Measurements from ENCODE around the gene CHMP2A.
"Not testable (repeated sequence)": the region's sequence is repeated elsewhere in the genome, so short reads cannot be mapped to it uniquely, and the experiment has no call there.

CHMP2A gene

GRCh38 chr19:58511353-58512208 is 43.3 kb downstream of the CHMP2A start, which contains the start of gene SLC27A5:
TSS of gene SLC27A5 (minus strand) at chr19:58511992. CDS start at chr19:58511955, 37 bp downstream.
- no peak for DNase-seq (ENCODE audit: low read depth)

- DNase-seq (ENCODE audit: low read depth) = no peak
Measured at GRCh38 chr19:58510084-58510862, 44.6 kb downstream of the CHMP2A start.

DNA sequence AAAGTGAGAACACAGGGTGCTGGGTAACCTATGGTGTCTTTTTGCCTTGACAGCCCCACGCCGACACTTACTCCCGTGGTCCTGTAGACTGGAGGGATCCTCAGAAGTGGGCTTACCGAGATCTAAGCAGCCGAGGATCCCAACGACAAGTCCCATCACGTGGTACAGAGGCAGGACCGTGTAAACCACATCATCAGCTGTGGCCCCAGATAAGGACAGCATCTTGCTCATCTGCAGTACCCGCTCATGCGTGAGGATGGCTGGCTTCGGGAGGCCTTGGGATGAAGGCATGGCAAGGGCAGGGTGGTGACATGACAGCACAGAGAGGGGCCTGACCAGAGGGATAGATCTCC is 45.2 kb downstream of the CHMP2A start:
- DNase-seq (ENCODE audit: low read depth) = no peak

GRCh38 chr19:58507602-58508223 is 47.2 kb downstream of the CHMP2A start:
- not testable (repeated sequence) for DNase-seq (ENCODE audit: low read depth)

Data from iris pigment epithelial cell (primary cell).